ENCODE data around the gene OAT.

The OAT gene

GRCh38 chr10:124388476-124388822 is 30.3 kb downstream of the OAT start:
- no peak for DNase-seq (ENCODE audit: low spot score)
- ChIA-PET CTCF (interaction anchor here (0.6 to 8.0 kb wide), 11 partner anchors 9 to 1285 kb away, joined by 3 to 106 read pairs (median 3); no protein-coding TSS in a partner anchor), POLR2A (ENCODE audit: low non-redundant PET) (no interaction called here)
- H3K27ac ChIP-seq: peak overlapping the region; percentile 69
- TF ChIP-seq CTCF (conservative IDR thresholded peaks at IDR 0.05; ENCODE audit: low read depth): no peak

- peak; percentile 26; the same call in 1 of the 2 replicates for TF ChIP-seq CTCF (conservative IDR thresholded peaks at IDR 0.05; ENCODE audit: low read depth)
- CTCF ChIA-PET: interaction anchor here (0.7 to 8.0 kb wide), 4 partner anchors 87 to 1343 kb away, joined by 3 to 106 read pairs (median 4); no protein-coding TSS in a partner anchor
- peak; percentile 55 for DNase-seq (ENCODE audit: low spot score)
- POLR2A ChIA-PET (ENCODE audit: low non-redundant PET): no interaction called here
- no peak overlapping the region for H3K27ac ChIP-seq
These were observed 31.4 kb downstream of the OAT start for GRCh38 chr10:124387078-124387874.

- DNase-seq (ENCODE audit: low spot score): no peak
- no peak overlapping the region for H3K27ac ChIP-seq
- POLR2A ChIA-PET (ENCODE audit: low non-redundant PET): no interaction called here
- CTCF ChIA-PET: interaction anchor here (0.7 to 8.0 kb wide), 2 partner anchors 391 to 802 kb away, joined by 4 to 106 read pairs; no protein-coding TSS in a partner anchor
- TF ChIP-seq CTCF (conservative IDR thresholded peaks at IDR 0.05; ENCODE audit: low read depth): no peak
These were observed 32.3 kb downstream of the OAT start for GRCh38 chr10:124386186-124387077.

- ChIA-PET CTCF (interaction anchor here (0.6 kb wide), 1 partner anchor 292 kb away, joined by 3 read pairs; no protein-coding TSS in a partner anchor), POLR2A (ENCODE audit: low non-redundant PET) (no interaction called here)
- DNase-seq (ENCODE audit: low spot score): no peak
- no peak for TF ChIP-seq CTCF (conservative IDR thresholded peaks at IDR 0.05; ENCODE audit: low read depth)
- H3K27ac ChIP-seq: no peak overlapping the region
These were observed 33.0 kb downstream of the OAT start for GRCh38 chr10:124385627-124386185.

- H3K27ac ChIP-seq: no peak overlapping the region
- CTCF ChIA-PET: interaction anchor here (0.7 kb wide), 1 partner anchor 299 kb away, joined by 5 read pairs; no protein-coding TSS in a partner anchor
- POLR2A ChIA-PET (ENCODE audit: low non-redundant PET): no interaction called here
- no peak for DNase-seq (ENCODE audit: low spot score)
- no peak for TF ChIP-seq CTCF (conservative IDR thresholded peaks at IDR 0.05; ENCODE audit: low read depth)
These were observed 34.0 kb downstream of the OAT start for GRCh38 chr10:124384591-124385190.

All from RWPE1 (cell line).